ENCODE results near the gene NAA38.

NAA38 gene

GRCh38 chr17:7841396-7841914 is 15.9 kb downstream of the NAA38 start:
- DNase-seq (ENCODE audit: low read depth in 3 of 3): peak; percentile 91 to 96 (median 95)

- no peak for DNase-seq (ENCODE audit: low read depth in 3 of 3)
These were observed 16.5 kb downstream of the NAA38 start for GRCh38 chr17:7840875-7841274.

GRCh38 chr17:7840441-7840840 is 16.9 kb downstream of the NAA38 start:
- no peak for DNase-seq (ENCODE audit: low read depth in 3 of 3)

- no peak for DNase-seq (ENCODE audit: low read depth in 3 of 3)
These were observed 17.5 kb downstream of the NAA38 start for GRCh38 chr17:7839876-7840261.

GRCh38 chr17:7839190-7839875 is 18.0 kb downstream of the NAA38 start:
- no peak for DNase-seq (ENCODE audit: low read depth in 3 of 3)

- no peak for DNase-seq (ENCODE audit: low read depth in 3 of 3)
These were observed 19.0 kb downstream of the NAA38 start for GRCh38 chr17:7838090-7839075.

GRCh38 chr17:7837408-7838088 is 19.8 kb downstream of the NAA38 start:
- no peak for DNase-seq (ENCODE audit: low read depth in 3 of 3)

- DNase-seq (ENCODE audit: low read depth in 3 of 3): no peak
These were observed 20.6 kb downstream of the NAA38 start for GRCh38 chr17:7836596-7837407.

- no peak for DNase-seq (ENCODE audit: low read depth in 3 of 3)
These were observed 21.4 kb downstream of the NAA38 start for GRCh38 chr17:7835814-7836595.

- DNase-seq (ENCODE audit: low read depth in 3 of 3): peak; percentile 77 to 84 (median 82)
These were observed 22.2 kb downstream of the NAA38 start for GRCh38 chr17:7834957-7835813.

- no peak for DNase-seq (ENCODE audit: low read depth in 3 of 3)
These were observed 22.8 kb downstream of the NAA38 start for GRCh38 chr17:7834542-7834956.

- peak in 2 of 3 experiments; percentile 76 to 81 for DNase-seq (ENCODE audit: low read depth in 3 of 3)
These were observed 23.4 kb downstream of the NAA38 start, which contains the start of gene KDM6B for GRCh38 chr17:7833795-7834541. TSS of gene KDM6B (plus strand) at chr17:7834217. CDS start at chr17:7845555, 11,338 bp downstream.

- no peak for DNase-seq (ENCODE audit: low read depth in 3 of 3)
These were observed 24.2 kb downstream of the NAA38 start for GRCh38 chr17:7833011-7833794.

GRCh38 chr17:7832431-7832830 is 24.9 kb downstream of the NAA38 start:
- no peak for DNase-seq (ENCODE audit: low read depth in 3 of 3)

- no peak for DNase-seq (ENCODE audit: low read depth in 3 of 3)
These were observed 26.1 kb downstream of the NAA38 start for GRCh38 chr17:7831233-7831632.

GRCh38 chr17:7830616-7831015 is 26.7 kb downstream of the NAA38 start:
- DNase-seq (ENCODE audit: low read depth in 3 of 3): no peak

GRCh38 chr17:7825206-7825990 is 32.0 kb downstream of the NAA38 start:
- no peak for DNase-seq (ENCODE audit: low read depth in 3 of 3)
